GM21576 (cell line): ENCODE data around the gene PTGES2.
"Not testable (repeated sequence)": the region's sequence is repeated elsewhere in the genome, so short reads cannot be mapped to it uniquely, and the experiment has no call there.

Source experiments
- ATAC-seq: cut with Tn5 transposase; IDR thresholded peaks from one replicate; pipeline ENCODE4 v1.9.1; 2021; ENCODE audit warnings: mild to moderate bottlenecking, moderate library complexity; ENCODE audit not compliant: unreplicated experiment

Gene PTGES2

GRCh38 chr9:128092199-128092977 is 35.1 kb downstream of the PTGES2 start:
- ATAC-seq = no peak

- ATAC-seq = no peak
Observed at GRCh38 chr9:128091571-128091970, 36.0 kb downstream of the PTGES2 start.

GRCh38 chr9:128091144-128091543 is 36.4 kb downstream of the PTGES2 start:
- ATAC-seq = no peak

GRCh38 chr9:128089299-128089698 is 38.2 kb downstream of the PTGES2 start:
- ATAC-seq = no peak

- ATAC-seq = no peak
Observed at GRCh38 chr9:128088253-128088945, 39.1 kb downstream of the PTGES2 start.

- no peak for ATAC-seq
Observed at GRCh38 chr9:128087262-128087661, 40.3 kb downstream of the PTGES2 start.

- no peak for ATAC-seq
Observed at GRCh38 chr9:128085943-128086342, 41.6 kb downstream of the PTGES2 start.

- no peak for ATAC-seq
Observed at GRCh38 chr9:128084746-128085145, 42.8 kb downstream of the PTGES2 start.

- no peak for ATAC-seq
Observed at GRCh38 chr9:128082151-128082550, 45.4 kb downstream of the PTGES2 start.

- no peak for ATAC-seq
Observed at GRCh38 chr9:128081056-128081455, 46.5 kb downstream of the PTGES2 start.

- ATAC-seq = no peak
Observed at GRCh38 chr9:128080206-128080605, 47.3 kb downstream of the PTGES2 start.

GRCh38 chr9:128078504-128079434 is 48.8 kb downstream of the PTGES2 start:
- no peak for ATAC-seq

GRCh38 chr9:128077847-128078503 is 49.6 kb downstream of the PTGES2 start:
- ATAC-seq = no peak

GRCh38 chr9:128073253-128073886 is 54.2 kb downstream of the PTGES2 start:
- no peak for ATAC-seq

GRCh38 chr9:128072144-128073021 is 55.1 kb downstream of the PTGES2 start:
- no peak for ATAC-seq

- not testable (repeated sequence) for ATAC-seq
Observed at GRCh38 chr9:128071475-128071874, 56.1 kb downstream of the PTGES2 start.

GRCh38 chr9:128070874-128071273 is 56.7 kb downstream of the PTGES2 start:
- no peak for ATAC-seq
